ENCODE measurements around the gene TSPO. TPM values are rescaled to one million over a fixed set of nuclear protein-coding genes. Genes with fewer than 3 reads are reported as not detected.

TSPO gene
- total RNA-seq, 1 donor from 2014 or later, result 310 TPM

GRCh38 chr22:43200031-43200430, 48.7 kb downstream of the TSPO start:
- DNase-seq (ENCODE audit: low read depth in 2 of 2), result no peak

DNA sequence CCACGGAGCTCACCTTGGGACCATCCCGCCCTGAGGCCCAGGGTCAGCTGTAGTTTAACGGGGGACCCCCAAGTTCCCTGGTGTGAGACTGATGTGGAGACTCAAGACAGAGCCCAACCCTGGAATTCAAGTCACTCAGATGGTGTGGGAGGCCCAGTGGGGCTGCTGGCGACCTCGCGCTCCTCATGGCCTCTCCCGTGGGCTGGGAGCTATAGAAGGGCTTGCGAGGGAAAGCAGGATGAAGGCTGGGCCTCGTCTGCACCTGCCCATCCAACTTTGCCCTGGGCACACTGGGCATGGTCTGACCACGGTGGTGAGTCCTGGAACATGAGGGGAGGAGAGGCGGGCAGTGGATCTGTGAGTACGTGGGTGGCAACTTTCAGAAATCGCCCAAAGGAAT, 49.2 kb downstream of the TSPO start:
- no peak for DNase-seq (ENCODE audit: low read depth in 2 of 2)

- DNase-seq (ENCODE audit: low read depth in 2 of 2), result no peak
Measured at GRCh38 chr22:43201486-43202219, 50.3 kb downstream of the TSPO start.

- no peak for DNase-seq (ENCODE audit: low read depth in 2 of 2)
Measured at GRCh38 chr22:43202326-43202725, 51.0 kb downstream of the TSPO start.

DNA sequence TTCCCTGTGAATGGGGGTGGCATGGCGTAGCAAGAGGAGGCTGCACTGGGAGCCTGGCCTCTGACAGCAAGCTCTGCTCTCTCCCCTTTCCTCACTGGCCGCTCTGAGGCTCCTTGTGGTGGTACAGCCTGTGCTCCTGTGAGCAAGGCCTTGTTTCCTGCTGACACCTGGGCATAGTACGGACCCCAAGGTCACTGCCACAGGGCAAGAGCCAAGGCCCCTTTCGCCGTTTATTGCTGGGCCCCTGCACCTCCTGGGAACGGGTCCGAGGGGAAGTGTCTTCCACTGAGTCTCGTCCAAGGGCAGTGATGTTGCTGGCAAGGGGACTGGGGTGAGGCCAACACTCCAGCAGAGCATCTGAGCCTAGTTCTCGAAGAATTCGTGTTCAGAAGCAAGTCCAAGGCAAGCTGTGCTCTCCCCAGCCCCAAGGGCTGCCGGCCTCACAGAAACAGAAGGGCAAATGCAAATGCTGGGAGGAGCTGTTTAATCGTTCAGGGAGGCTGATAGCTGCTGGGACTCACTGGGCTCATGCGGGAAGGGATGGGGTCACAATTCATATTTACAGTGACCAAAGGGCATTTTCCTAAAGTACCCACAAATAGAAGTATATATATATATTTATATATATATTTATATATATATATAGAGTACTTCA, 51.5 kb downstream of the TSPO start:
- DNase-seq (ENCODE audit: low read depth in 2 of 2), result no peak

DNA sequence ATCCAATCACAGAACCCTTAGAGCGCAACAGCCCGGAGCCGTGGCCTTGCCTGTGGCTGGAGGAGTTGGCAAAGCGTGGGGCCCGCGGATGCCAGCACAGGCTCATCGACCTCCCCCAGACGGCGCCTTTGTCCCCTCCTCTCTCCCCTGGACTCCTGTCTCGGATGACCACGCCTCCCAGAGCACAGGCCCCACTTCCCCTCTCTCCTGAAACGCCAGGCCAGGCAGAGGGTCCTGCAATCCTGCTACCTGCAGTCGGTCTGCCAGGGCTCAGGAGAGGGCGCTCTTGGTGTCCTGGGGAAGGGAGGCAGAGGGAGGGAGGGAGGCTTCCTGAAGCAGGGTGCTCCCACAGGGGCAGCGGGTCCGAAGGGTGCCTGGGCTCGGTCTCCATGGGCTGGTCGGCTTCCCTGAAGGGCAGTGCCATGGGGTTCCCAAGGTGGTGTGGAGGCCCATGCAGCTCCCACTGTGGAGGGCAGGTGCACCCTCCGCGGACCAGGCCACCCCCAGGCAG, 52.2 kb downstream of the TSPO start:
- no peak for DNase-seq (ENCODE audit: low read depth in 2 of 2)

- DNase-seq (ENCODE audit: low read depth in 2 of 2), result no peak
Measured at GRCh38 chr22:43205261-43205691, 53.9 kb downstream of the TSPO start.

DNA sequence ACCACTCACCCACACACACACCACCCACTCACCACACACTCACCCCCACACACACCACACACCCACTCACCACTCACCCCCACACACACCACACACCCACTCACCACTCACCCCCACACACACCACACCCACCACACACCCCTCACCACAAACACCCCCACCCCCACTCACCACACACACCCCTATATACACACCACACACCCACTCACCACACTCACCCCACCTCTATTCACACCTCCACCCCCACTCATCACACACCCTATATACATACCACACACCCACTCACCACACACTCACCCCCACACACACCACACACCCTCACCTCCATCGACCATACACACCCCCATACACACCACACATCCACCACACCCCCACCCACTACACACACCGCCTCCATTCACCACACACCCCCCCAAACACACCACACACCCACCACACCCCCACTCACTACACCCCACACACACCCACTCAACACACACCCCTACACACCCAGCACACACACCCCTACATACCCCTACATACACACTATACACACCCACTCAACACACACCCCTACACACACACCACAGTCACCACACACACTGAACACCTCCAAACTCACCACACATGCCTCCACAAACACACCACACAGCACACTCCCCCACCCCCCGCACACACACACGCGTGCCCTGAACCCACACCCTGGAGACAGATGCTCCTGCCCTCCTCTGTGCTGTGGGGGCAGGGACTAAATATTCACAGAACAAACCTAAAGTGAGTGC, 54.6 kb downstream of the TSPO start:
- DNase-seq (ENCODE audit: low read depth in 2 of 2), result no peak

GRCh38 chr22:43206509-43207161, 55.3 kb downstream of the TSPO start:
- DNase-seq (ENCODE audit: low read depth in 2 of 2), result no peak

DNA sequence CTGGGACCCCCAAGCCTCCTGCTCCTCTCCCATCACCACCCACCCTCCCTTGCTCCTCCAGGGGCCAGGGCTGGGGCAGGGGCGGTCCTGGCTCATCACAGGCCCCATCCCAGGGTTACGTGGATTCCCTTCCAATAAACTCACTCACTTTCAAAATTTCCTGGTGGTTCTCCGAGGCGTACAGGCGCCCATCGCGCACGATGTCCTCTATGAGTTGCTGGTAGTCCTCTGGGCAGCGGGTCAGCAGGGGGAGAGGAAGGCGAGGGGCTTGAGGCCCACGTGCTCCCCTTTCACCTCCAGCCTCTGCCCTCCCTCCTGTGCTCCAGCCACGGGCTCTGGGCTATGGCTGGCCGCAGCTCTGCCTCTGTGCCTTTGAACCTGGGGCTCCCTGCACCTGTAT, 56.0 kb downstream of the TSPO start:
- DNase-seq (ENCODE audit: low read depth in 2 of 2), result no peak

- DNase-seq (ENCODE audit: low read depth in 2 of 2), result no peak
Measured at GRCh38 chr22:43207849-43208702, 56.7 kb downstream of the TSPO start.

GRCh38 chr22:43208703-43209522, 57.6 kb downstream of the TSPO start:
- DNase-seq (ENCODE audit: low read depth in 2 of 2), result no peak

GRCh38 chr22:43209523-43209890, 58.1 kb downstream of the TSPO start:
- no peak for DNase-seq (ENCODE audit: low read depth in 2 of 2)

GRCh38 chr22:43209971-43210370, 58.6 kb downstream of the TSPO start:
- DNase-seq (ENCODE audit: low read depth in 2 of 2), result no peak

- no peak for DNase-seq (ENCODE audit: low read depth in 2 of 2)
Measured at GRCh38 chr22:43210631-43211515, 59.5 kb downstream of the TSPO start.

- no peak for DNase-seq (ENCODE audit: low read depth in 2 of 2)
Measured at GRCh38 chr22:43211941-43212433, 60.6 kb downstream of the TSPO start.

GRCh38 chr22:43212434-43212952, 61.1 kb downstream of the TSPO start:
- DNase-seq (ENCODE audit: low read depth in 2 of 2), result no peak

All from lung microvascular endothelial cell (primary cell).